ENCODE data around the gene SPSB1.

GRCh38 chr1:9249534-9250410 lies 42.9 kb upstream of the SPSB1 start:
- peak in 3 of 6 experiments; percentile 32 to 48 (median 40) for TF ChIP-seq CTCF (IDR thresholded peaks at IDR 0.05)
- peak in 1 of 2 donors; percentile 30 for TF ChIP-seq POLR2A (IDR thresholded peaks at IDR 0.05)

Data from thyroid gland (tissue), 4 donors.